HepG2 (cell line): Measurements from ENCODE around the gene KANSL1L. TPM values are rescaled to one million over a fixed set of nuclear protein-coding genes. Genes with fewer than 3 reads are reported as not detected.
A peak's percentile ranks its signal among the peaks of the same experiment; 100 is the strongest.

Experiments used
- ARNT2 ChIP-seq: sonication (generic); formaldehyde crosslinking; IDR thresholded peaks from 2 replicates; pipeline ENCODE4 v1.8.0; 2022; ENCODE audit warnings: mild to moderate bottlenecking, low read depth, missing genetic modification reagents, moderate library complexity
- CCAR2 ChIP-seq: fragments of 200-400 bp; formaldehyde crosslinking; optimal IDR thresholded peaks from 2 replicates; pipeline ENCODE3; 2018; ENCODE audit warnings: low read depth, mild to moderate bottlenecking, low read length, moderate library complexity
- CHD4 ChIP-seq: fragments of 200-600 bp; sonication (generic); IDR thresholded peaks from 2 replicates; pipeline ENCODE4 v1.7.0; 2017; ENCODE audit warnings: mild to moderate bottlenecking, low read length, borderline replicate concordance
- GABPB1 ChIP-seq: IDR thresholded peaks from 2 replicates; pipeline ENCODE4 v1.6.1; 2016; ENCODE audit warnings: mild to moderate bottlenecking, missing genetic modification reagents, moderate library complexity, missing compliant biosample characterization
- GPN1 ChIP-seq: sonication (generic); formaldehyde crosslinking; IDR thresholded peaks from 2 replicates; pipeline ENCODE4 v1.5.1; 2020; ENCODE audit warnings: missing genetic modification reagents, borderline replicate concordance
- HES4 ChIP-seq: sonication (generic); formaldehyde crosslinking; IDR thresholded peaks from 2 replicates; pipeline ENCODE4 v1.9.0; 2021; ENCODE audit warnings: mild to moderate bottlenecking, missing genetic modification reagents, borderline replicate concordance
- LCORL ChIP-seq, 2 experiments: fragments of 450-650 bp in 1 of 2; sonication (generic) in 1 of 2; formaldehyde crosslinking in 1 of 2; IDR thresholded peaks; 2 replicates each; pipeline versions ENCODE4 v1.5.0 to v1.6.1; 2017 to 2020; ENCODE audit warnings: antibody characterized with exemption in 1 of 2, missing genetic modification reagents in 1 of 2
- MED8 ChIP-seq: sonication (generic); formaldehyde crosslinking; IDR thresholded peaks from 2 replicates; pipeline ENCODE4 v1.8.1; 2023; ENCODE audit warnings: mild to moderate bottlenecking, missing genetic modification reagents; ENCODE audit not compliant: insufficient replicate concordance
- NR1H2 ChIP-seq: sonication (generic); formaldehyde crosslinking; IDR thresholded peaks from 2 replicates; pipeline ENCODE4 v1.8.1; 2022; ENCODE audit warnings: low read depth, missing genetic modification reagents, borderline replicate concordance
- RFXAP ChIP-seq: sonication (generic); formaldehyde crosslinking; IDR thresholded peaks from 2 replicates; pipeline ENCODE4 v1.4.0; 2020; ENCODE audit warnings: missing genetic modification reagents, borderline replicate concordance
- SP2 ChIP-seq: sonication (generic); formaldehyde crosslinking; IDR thresholded peaks from 2 replicates; pipeline ENCODE4 v1.5.1; 2020; ENCODE audit warnings: mild to moderate bottlenecking, missing genetic modification reagents
- TBP ChIP-seq: sonication (generic); formaldehyde crosslinking; IDR thresholded peaks from 2 replicates; pipeline ENCODE4 v1.5.0; 2020; ENCODE audit warnings: missing genetic modification reagents
- TEAD2 ChIP-seq: sonication (generic); formaldehyde crosslinking; IDR thresholded peaks from 2 replicates; pipeline ENCODE4 v1.9.0; 2021; ENCODE audit warnings: missing genetic modification reagents
- TFDP1 ChIP-seq: IDR thresholded peaks from 2 replicates; pipeline ENCODE4 v1.6.1; 2016; ENCODE audit warnings: missing compliant biosample characterization, missing genetic modification reagents, borderline replicate concordance
- ZFP82 ChIP-seq: sonication (generic); formaldehyde crosslinking; IDR thresholded peaks from 2 replicates; pipeline ENCODE4 v1.5.1; 2020; ENCODE audit warnings: mild to moderate bottlenecking, missing genetic modification reagents, borderline replicate concordance
- ZFP91 ChIP-seq: sonication (generic); formaldehyde crosslinking; IDR thresholded peaks from 2 replicates; pipeline ENCODE4 v1.9.0; 2022; ENCODE audit warnings: missing genetic modification reagents, mild to moderate bottlenecking, borderline replicate concordance
- ZNF225 ChIP-seq: sonication (generic); formaldehyde crosslinking; IDR thresholded peaks from 2 replicates; pipeline ENCODE4 v1.4.0; 2020; ENCODE audit warnings: mild to moderate bottlenecking, missing genetic modification reagents
- ZNF329 ChIP-seq: sonication (generic); formaldehyde crosslinking; IDR thresholded peaks from 2 replicates; pipeline ENCODE4 v1.9.0; 2021; ENCODE audit warnings: low read depth, mild to moderate bottlenecking, missing genetic modification reagents
- ZNF878 ChIP-seq: sonication (generic); formaldehyde crosslinking; IDR thresholded peaks from 2 replicates; pipeline ENCODE4 v1.8.1; 2023; ENCODE audit warnings: mild to moderate bottlenecking, missing genetic modification reagents, moderate library complexity
- polyA plus RNA-seq, 8 experiments: library from polyadenylated mRNA; depleted of rRNA in 3 of 8; stranded (reverse) in 7 of 8; unstranded in 1 of 8; fragments of >200 nt; fragmentation: Illumina TruSeq in 4 of 8; extraction: Trizol in 4 of 8; gene quantifications; 2 replicates each; pipeline versions ENCODE4 v1.2.1 to v1.2.3, GENCODE V29; 2011 to 2016; ENCODE audit warnings: low read depth in 4 of 8, missing spikeins in 1 of 8, mixed read lengths in 1 of 8; ENCODE audit not compliant: insufficient read depth in 1 of 8
- total RNA-seq, 5 experiments: library from RNA; depleted of rRNA; stranded (reverse); fragments of >200 nt; fragmentation: Illumina TruSeq; extraction: Trizol; gene quantifications; 2 replicates each; pipeline ENCODE4 v1.2.3, GENCODE V29; 2016; ENCODE audit warnings: low read depth in 1 of 5
- TF ChIP-seq, protein P1 (sequence below): sonication (generic); formaldehyde crosslinking; IDR thresholded peaks from 2 replicates; pipeline ENCODE4 v1.5.0; 2020; ENCODE audit warnings: mild to moderate bottlenecking, missing genetic modification reagents
- TF ChIP-seq, protein P2 (sequence below): sonication (generic); formaldehyde crosslinking; IDR thresholded peaks from 2 replicates; pipeline ENCODE4 v1.5.1; 2020; ENCODE audit warnings: mild to moderate bottlenecking, moderate library complexity, missing genetic modification reagents

KANSL1L gene
- total and polyA plus RNA-seq, 2 of the 13 experiments (the other 11 are each of a cell fraction or from before 2014, with no cell fraction given): 5.4 to 10.3 TPM

DNA sequence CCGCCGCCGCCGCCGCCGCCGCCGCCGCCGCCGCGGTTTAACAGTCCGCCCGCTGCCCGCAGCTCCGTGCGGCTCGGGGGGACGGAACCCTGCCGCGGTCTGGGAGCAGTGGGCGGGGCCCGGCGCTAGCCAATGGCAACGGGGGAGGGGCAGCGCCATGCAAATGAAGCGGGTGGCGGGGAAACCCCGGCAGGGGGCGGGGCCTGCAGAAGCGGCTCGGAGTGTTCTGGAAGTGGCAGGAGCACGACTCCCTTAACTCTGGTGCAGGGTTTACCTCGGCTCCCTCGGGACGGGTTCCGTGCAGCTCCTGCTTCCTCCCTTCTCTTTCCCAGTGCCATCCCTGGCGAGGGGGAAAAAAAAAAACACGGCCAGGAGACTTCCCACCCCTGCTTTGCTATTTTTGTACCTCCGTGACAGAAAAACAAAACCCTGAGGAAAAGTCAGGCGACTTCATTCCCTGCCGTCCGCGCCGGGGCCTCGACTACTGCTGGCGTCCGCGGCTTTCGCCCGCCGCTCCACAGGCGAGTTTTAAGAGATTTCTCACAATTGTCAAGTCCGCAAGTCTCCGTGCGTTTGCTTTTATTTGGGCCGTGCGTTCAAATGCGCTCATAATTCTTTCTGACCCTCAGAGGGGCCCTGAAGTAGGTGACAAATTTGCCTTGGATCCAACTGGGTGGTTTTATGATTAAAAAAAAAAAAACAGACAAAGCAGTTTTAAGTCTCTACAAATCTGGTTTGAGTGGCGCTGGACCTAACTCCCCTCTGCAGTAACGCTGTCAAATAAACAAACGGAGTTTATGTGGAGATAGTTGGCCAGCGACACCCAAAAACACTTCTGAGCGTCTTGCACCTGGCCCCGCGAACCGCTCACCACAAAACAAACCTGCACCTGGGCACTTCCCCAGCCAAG is at the start of gene KANSL1L (continued):
- TF ChIP-seq CCAR2: no peak
- TF ChIP-seq MED8: no peak
- peak; percentile 32; the same call in 1 of the 2 replicates for TF ChIP-seq RFXAP (CRISPR knock-in tag)
- TF ChIP-seq ZFP91 (CRISPR knock-in tag): peak; percentile 79
- no peak for TF ChIP-seq GPN1
- TF ChIP-seq CHD4: no peak
- TF ChIP-seq SP2: peak; percentile 32; the same call in 1 of the 2 replicates
- peak; percentile 89; the same call in 1 of the 2 replicates for TF ChIP-seq ZNF878 (CRISPR knock-in tag)
- peak; percentile 58 for TF ChIP-seq GABPB1 (CRISPR knock-in tag)
- TF ChIP-seq TBP (CRISPR knock-in tag): no peak
- TF ChIP-seq ZFP82 (CRISPR knock-in tag): no peak
- TF ChIP-seq, protein P1, sequence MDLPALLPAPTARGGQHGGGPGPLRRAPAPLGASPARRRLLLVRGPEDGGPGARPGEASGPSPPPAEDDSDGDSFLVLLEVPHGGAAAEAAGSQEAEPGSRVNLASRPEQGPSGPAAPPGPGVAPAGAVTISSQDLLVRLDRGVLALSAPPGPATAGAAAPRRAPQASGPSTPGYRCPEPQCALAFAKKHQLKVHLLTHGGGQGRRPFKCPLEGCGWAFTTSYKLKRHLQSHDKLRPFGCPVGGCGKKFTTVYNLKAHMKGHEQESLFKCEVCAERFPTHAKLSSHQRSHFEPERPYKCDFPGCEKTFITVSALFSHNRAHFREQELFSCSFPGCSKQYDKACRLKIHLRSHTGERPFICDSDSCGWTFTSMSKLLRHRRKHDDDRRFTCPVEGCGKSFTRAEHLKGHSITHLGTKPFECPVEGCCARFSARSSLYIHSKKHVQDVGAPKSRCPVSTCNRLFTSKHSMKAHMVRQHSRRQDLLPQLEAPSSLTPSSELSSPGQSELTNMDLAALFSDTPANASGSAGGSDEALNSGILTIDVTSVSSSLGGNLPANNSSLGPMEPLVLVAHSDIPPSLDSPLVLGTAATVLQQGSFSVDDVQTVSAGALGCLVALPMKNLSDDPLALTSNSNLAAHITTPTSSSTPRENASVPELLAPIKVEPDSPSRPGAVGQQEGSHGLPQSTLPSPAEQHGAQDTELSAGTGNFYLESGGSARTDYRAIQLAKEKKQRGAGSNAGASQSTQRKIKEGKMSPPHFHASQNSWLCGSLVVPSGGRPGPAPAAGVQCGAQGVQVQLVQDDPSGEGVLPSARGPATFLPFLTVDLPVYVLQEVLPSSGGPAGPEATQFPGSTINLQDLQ (CRISPR knock-in tag): no peak
- no peak for TF ChIP-seq TEAD2 (CRISPR knock-in tag)
- peak; percentile 76 for TF ChIP-seq HES4 (CRISPR knock-in tag)
- TF ChIP-seq, protein P2, sequence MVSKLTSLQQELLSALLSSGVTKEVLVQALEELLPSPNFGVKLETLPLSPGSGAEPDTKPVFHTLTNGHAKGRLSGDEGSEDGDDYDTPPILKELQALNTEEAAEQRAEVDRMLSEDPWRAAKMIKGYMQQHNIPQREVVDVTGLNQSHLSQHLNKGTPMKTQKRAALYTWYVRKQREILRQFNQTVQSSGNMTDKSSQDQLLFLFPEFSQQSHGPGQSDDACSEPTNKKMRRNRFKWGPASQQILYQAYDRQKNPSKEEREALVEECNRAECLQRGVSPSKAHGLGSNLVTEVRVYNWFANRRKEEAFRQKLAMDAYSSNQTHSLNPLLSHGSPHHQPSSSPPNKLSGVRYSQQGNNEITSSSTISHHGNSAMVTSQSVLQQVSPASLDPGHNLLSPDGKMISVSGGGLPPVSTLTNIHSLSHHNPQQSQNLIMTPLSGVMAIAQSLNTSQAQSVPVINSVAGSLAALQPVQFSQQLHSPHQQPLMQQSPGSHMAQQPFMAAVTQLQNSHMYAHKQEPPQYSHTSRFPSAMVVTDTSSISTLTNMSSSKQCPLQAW: peak; percentile 33; the same call in 1 of the 2 replicates
- peak; percentile 87 for TF ChIP-seq TFDP1 (CRISPR knock-in tag)
- peak; percentile 88 for TF ChIP-seq ARNT2 (CRISPR knock-in tag)
- no peak for TF ChIP-seq ZNF225
- TF ChIP-seq LCORL (IDR thresholded peaks at IDR 0.05): no peak
- peak; percentile 36 for TF ChIP-seq LCORL (CRISPR knock-in tag; IDR thresholded peaks at IDR 0.05)
- no peak for TF ChIP-seq NR1H2 (CRISPR knock-in tag)
- 0 out of 2 replicates have a peak, but pooled peaks have one; percentile 51 for TF ChIP-seq ZNF329 (CRISPR knock-in tag)
